Measurements from ENCODE around the gene OR14C36. TPM values are rescaled to one million over a fixed set of nuclear protein-coding genes. Genes with fewer than 3 reads are reported as not detected.

Gene OR14C36
- polyA plus RNA-seq, 3 donors: not detected

GRCh38 chr1:248393050-248393449 is 44.5 kb downstream of the OR14C36 start:
- Histone ChIP-seq H4K20me1 (ENCODE audit: insufficient read depth, low read length) (no peaks in the 10 kb centered on the region), H3K4me1 (ENCODE audit: control insufficient read depth in 1 of 2, insufficient read depth in 2 of 2, low read length in 2 of 2) (no peaks in the 10 kb centered on the region), H3K36me3 (replicated peaks in 1 of 2; ENCODE audit: control insufficient read depth in 1 of 2, insufficient read depth in 2 of 2, low read length in 2 of 2) (no peaks in the 10 kb centered on the region), H3K79me2 (ENCODE audit: insufficient read depth, low read length) (no peaks in the 10 kb centered on the region), H3K9ac (ENCODE audit: insufficient read depth, low read length, poor library complexity, severe bottlenecking) (no peak overlapping the region), H3K4me2 (replicated peaks; ENCODE audit: extremely low read depth, low read length, poor library complexity, severe bottlenecking) (no peak overlapping the region), H3K9me3 (replicated peaks in 1 of 2; ENCODE audit: control insufficient read depth in 1 of 2, insufficient read depth in 1 of 2, low read length in 2 of 2) (peaks cover 0 to 2% of the 10 kb centered on the region in 2 donors), H3K27ac (ENCODE audit: low read depth in 1 of 2, low read length in 2 of 2) (no peak overlapping the region), H2AFZ (ENCODE audit: insufficient read depth, low read depth, low read length, poor library complexity, severe bottlenecking) (no peak overlapping the region), H3K27me3 (ENCODE audit: control insufficient read depth in 2 of 2, insufficient read depth in 2 of 2, low read length in 2 of 2) (no peaks in the 10 kb centered on the region), H3K4me3 (replicated peaks in 1 of 3; ENCODE audit: low read depth in 2 of 3, low read length in 3 of 3) (no peak overlapping the region)
- no peaks in the 10 kb centered on the region for H3K36me3 Mint-ChIP-seq
- H3K27me3 Mint-ChIP-seq (ENCODE audit: low read depth in 3 of 3): peaks cover 0 to 3% (median 0%) of the 10 kb centered on the region in 3 donors
- WGBS (ENCODE audit: insufficient coverage): no CpG with 5 or more reads among the region's 2 CpGs
- H3K27ac Mint-ChIP-seq: no peak overlapping the region
- no peaks in the 10 kb centered on the region for H3K4me1 Mint-ChIP-seq
- no peak for TF ChIP-seq CTCF (IDR thresholded peaks at IDR 0.05)
- H3K4me3 Mint-ChIP-seq: no peak overlapping the region
- no peak for DNase-seq
- peaks cover 3 to 21% (median 8%) of the 10 kb centered on the region in 7 donors for H3K9me3 Mint-ChIP-seq
- intact Hi-C loops (cut with micrococcal nuclease): no loop called here

Other genes with a start within 250 kb of the OR14C36 start
- not detected for gene OR2M5, start 203.6 kb upstream of the OR14C36 start, polyA plus RNA-seq
- not detected for gene OR2M2, start 174.0 kb upstream of the OR14C36 start, polyA plus RNA-seq
- not detected for gene OR2M3, start 151.5 kb upstream of the OR14C36 start, polyA plus RNA-seq
- not detected for gene OR2M4, start 117.4 kb upstream of the OR14C36 start, polyA plus RNA-seq
- not detected for gene OR2T33, start 70.8 kb upstream of the OR14C36 start, polyA plus RNA-seq
- not detected for gene OR2T12, start 45.4 kb upstream of the OR14C36 start, polyA plus RNA-seq
- gene OR2M7, start 24.2 kb upstream of the OR14C36 start, polyA plus RNA-seq: not detected
- gene OR2T4, start 12.9 kb downstream of the OR14C36 start, polyA plus RNA-seq: not detected
- not detected for gene OR2T6, start 27.0 kb downstream of the OR14C36 start, polyA plus RNA-seq
- not detected for gene OR2T1, start 54.3 kb downstream of the OR14C36 start, polyA plus RNA-seq
- gene OR2T2, start 96.9 kb downstream of the OR14C36 start, polyA plus RNA-seq: not detected
- under 1 TPM in 1 of 3 donors, not detected in 2; 0.08 TPM for gene OR2T3, start 124.6 kb downstream of the OR14C36 start, polyA plus RNA-seq
- not detected for gene OR2T5, start 139.8 kb downstream of the OR14C36 start, polyA plus RNA-seq
- gene OR2G6, start 159.3 kb downstream of the OR14C36 start, polyA plus RNA-seq: not detected
- not detected for gene OR2T29, start 214.0 kb downstream of the OR14C36 start, polyA plus RNA-seq
- gene OR2T34, start 226.0 kb downstream of the OR14C36 start, polyA plus RNA-seq: not detected
- not detected for gene OR2T10, start 248.9 kb downstream of the OR14C36 start, polyA plus RNA-seq

All from CD14-positive monocyte (primary cell).